ENCODE results near the gene IFIT1B.

Gene IFIT1B

DNA sequence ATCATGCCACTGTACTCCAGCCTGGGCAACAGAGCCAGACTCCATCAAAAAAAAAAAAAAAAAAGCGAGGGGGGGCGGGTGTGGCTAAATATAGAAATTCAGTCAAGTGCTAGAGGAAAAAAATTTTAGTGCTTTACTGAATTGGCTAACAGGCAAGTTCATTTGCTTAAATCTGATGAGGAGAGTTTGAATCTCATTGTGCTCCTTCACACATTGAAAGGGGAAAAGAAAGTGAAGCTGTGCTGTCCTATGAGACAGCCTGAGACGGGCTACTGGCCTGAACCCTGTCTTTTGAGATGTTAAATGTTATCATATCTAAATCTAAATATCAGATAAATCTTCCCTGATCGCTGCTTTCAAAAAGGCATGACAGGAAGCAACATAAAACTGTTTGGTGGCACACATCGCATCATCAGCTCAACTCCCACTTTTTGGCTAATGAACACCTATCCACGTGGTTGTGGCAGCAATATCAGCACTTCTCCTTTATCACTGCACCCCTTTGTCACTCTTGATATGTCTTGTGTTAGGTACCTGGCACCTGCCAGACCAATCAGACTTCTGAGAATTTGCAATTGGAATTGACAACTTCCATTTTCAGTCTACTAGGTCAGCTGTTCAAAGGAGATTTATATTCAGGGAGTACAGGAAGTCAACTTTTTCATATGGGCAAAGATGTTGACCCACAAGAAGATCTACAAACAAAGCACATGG is 14.0 kb upstream of the IFIT1B start:
- no peak for TF ChIP-seq GATA3 (IDR thresholded peaks at IDR 0.05; ENCODE audit: low read depth, low read length)
- no peak for TF ChIP-seq GATA2 (IDR thresholded peaks at IDR 0.05; ENCODE audit: low read depth, low read length)

DNA sequence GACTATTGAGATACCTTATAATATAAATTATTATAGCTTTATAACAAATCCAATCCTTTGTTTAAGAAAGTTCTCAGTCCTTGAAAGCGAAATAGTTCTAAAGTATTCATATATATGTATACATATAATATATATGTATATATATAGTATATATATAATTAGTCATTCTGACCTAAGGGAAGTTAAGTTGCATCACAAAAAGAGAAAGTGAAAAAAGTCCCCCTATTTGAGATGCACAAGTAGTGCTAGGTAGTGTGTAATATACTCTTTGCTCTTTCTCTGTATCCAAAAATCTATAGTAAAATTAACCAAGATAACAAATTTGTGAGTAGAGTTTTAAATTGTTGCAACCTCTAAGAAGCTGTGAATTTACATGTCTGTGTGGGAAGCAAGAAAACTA is 13.3 kb upstream of the IFIT1B start:
- TF ChIP-seq GATA3 (IDR thresholded peaks at IDR 0.05; ENCODE audit: low read depth, low read length) (no peak), GATA2 (IDR thresholded peaks at IDR 0.05; ENCODE audit: low read depth, low read length) (no peak)

DNA sequence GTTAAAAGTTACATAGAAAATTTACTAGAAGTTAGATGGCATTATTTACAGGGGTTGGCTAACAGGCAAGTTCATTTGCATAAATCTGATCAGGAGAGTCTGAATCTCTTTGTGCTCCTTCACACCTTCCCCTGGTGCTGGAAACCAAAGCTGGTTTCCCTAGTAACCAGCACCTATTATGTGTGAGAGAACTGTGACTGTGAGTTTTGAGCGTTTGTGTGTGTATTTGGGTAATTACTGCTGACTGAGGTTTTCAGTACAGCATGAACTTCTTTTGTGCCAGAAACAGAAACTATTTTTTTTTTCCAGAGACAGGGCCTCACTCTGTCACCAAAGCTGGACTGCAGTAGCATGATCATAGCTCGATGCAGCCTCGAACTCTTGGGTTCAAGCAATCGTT is 10.3 kb upstream of the IFIT1B start:
- TF ChIP-seq GATA3 (IDR thresholded peaks at IDR 0.05; ENCODE audit: low read depth, low read length) (no peak), GATA2 (IDR thresholded peaks at IDR 0.05; ENCODE audit: low read depth, low read length) (no peak)

DNA sequence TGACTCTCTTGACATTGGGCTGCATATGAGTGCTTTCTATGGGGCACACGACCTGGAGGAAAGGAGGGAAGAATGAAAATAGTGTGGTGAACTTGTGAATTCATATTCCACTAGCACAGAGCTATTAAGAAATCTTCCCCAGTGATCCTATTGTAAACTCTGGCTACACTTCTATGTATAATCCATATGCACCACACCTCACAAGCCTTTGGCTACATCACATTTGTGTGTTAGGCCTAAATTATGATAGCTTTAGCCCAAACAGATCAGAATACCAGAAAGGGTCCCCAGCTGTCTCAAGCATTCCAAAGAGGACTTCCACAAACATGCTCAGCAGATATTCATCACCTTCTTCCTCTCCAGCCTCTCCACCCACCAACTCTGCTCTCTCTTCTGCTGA is 9.7 kb upstream of the IFIT1B start:
- TF ChIP-seq GATA3 (IDR thresholded peaks at IDR 0.05; ENCODE audit: low read depth, low read length) (no peak), GATA2 (IDR thresholded peaks at IDR 0.05; ENCODE audit: low read depth, low read length) (no peak)

DNA sequence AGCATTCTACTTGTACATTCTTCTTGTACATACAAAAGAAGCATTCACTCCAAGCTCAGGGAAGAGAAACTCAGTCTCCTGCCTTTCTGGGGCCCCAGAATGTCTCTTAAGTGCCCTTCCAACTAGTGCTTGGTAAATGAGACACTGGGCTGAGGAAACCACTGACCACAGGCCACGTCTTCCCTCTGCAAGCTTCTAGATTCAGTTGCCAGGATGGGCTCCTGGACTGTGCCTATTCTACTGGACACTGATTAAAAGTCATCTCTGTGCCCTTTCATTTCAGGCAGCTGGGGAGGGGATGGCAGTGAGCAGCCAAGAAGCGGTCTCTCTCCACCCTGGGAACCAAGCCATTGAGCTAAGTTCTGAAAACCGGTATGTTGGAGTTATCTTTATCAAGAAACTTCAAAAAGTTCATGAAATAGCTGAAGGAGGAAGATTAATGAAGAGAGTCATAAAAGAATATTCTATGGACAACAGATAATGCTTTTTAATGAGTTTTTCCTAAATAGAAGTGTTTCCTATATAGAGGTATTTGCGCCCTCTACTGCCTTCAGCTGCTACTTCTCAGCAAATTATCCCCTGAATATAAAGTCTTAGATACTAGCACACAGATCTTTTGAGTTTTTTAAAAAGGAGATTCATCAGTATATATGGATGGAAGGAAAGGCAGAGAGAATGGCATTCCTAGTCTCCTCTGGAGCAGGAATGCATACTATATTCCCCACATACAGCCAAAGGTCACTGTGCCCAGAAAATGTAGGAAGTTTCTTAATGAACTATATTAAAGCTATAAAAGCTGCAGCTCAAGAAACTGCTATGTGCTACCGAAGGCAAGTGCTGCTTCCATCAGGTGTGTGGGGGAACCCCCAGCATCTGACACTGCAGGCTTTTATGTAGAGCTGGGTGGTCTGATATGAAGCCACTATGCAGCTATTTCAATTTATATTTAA is 8.4 kb upstream of the IFIT1B start:
- no peak for TF ChIP-seq GATA3 (IDR thresholded peaks at IDR 0.05; ENCODE audit: low read depth, low read length)

DNA sequence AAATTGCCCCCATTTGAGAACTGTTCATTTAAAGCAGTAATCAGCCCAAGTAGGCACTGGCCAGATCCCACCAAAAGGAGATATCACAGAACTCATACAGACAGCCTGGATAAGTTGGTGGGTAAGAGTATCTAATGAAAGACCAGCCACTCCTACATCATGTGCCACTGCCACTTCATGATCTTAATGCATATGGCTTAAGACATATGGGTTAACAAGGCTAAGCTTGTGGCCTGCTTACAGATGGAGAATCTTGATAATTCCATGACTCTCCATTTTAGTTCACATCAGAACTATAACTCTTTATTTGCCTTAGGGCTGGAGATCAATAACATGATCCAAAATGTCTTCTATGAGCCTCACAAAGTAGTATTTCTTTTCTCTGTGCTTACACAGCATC is 6.8 kb upstream of the IFIT1B start:
- TF ChIP-seq GATA3 (IDR thresholded peaks at IDR 0.05; ENCODE audit: low read depth, low read length): no peak
- no peak for TF ChIP-seq GATA2 (IDR thresholded peaks at IDR 0.05; ENCODE audit: low read depth, low read length)

DNA sequence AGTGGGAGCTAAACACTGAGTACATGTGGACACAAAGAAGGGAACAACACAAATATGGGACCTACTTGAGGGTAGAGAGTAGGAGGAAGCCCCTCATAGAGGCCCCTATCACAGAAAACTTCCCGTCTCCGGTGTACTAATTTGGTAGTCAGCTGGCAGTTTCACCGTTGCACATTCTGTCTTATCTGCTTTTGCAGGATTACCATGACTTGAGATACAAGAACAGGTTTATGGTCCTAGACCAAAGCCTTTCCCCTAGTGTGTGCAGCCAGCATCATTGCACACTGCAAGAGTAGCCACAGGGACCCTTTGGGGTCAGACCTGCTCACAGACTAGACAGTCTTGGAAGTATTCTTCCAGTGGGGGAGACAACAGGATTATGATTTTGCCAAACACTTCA is 5.9 kb upstream of the IFIT1B start:
- no peak for TF ChIP-seq GATA2 (IDR thresholded peaks at IDR 0.05; ENCODE audit: low read depth, low read length)
- no peak for TF ChIP-seq GATA3 (IDR thresholded peaks at IDR 0.05; ENCODE audit: low read depth, low read length)

DNA sequence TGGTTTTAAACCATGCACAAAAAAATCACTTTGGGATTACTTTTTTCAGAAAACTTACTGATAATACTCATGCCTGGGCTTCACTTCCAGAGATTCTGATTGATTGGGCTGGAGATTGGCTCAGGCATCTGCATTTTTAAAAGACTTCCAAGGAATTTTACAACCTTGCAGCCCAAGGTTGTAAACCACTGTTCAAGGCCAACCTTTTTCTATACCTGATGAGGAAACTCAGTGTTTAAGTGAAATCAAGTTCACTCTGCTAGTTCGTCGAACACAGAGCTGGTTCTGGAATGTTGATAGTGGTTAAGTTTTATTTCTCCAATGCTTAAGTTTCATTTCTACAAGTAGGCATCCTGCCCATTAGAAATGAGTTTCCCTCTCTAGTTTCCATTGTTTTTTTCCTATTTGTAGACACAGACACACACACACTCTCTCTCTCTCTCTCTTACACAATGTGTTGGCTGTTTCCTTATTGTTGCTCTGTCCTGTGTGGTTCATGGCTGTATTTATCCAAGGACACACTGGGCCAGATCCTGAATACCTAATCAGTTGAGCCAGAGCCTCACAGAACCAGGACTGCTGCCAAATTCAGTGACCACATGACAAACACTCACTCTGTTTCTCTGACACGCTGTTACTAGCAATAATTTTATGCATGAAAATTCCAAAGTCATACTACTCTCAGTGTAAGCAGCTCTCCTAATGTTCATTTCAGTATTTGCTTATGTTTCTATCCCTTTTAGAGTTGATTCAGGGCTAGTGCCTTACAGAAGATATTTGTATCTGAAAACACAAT is 3.7 kb upstream of the IFIT1B start:
- no peak for TF ChIP-seq GATA3 (IDR thresholded peaks at IDR 0.05; ENCODE audit: low read depth, low read length)
- TF ChIP-seq GATA2 (IDR thresholded peaks at IDR 0.05; ENCODE audit: low read depth, low read length): no peak

DNA sequence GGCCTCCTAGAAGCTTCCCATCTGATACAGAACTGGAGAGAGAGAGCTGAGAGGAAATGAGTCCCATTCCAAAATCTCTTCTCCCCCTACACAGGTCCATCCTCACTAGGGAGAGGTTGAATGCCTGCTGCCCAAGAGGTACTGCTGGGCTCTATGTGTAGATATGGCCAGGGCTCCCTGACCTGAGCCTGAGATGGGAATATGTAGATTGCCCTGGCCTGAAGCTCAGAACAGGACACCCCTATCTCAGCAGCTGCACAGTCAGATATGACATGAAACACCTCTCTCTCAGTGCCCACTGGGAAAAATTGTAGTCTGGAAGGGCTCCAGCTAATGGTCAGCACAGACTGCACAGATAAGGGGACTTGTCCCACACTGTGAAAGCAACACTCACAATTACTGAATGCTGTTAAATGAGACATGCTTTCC is 3.1 kb upstream of the IFIT1B start:
- TF ChIP-seq GATA2 (IDR thresholded peaks at IDR 0.05; ENCODE audit: low read depth, low read length): no peak; the same call in 1 of the 2 replicates
- no peak for TF ChIP-seq GATA3 (IDR thresholded peaks at IDR 0.05; ENCODE audit: low read depth, low read length)

DNA sequence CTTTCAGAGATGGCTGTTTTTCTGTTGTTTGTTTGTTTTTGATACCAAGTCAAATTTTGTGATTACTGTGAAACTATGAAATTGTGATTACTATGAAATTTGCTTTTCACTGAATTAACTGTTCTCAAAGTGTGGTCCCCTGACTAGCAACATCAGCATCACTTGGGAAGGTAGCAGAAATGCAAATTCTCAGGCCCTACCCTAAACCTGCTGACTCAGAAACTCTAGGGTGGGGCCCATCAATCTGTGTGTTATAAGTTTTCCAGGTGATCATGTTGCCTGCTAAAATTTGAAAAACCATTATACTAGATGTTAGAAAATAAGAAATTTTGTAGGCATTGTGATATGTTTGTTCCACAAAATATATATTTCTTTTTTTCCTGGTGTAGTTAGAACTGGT is 1.2 kb downstream of the IFIT1B start:
- no peak for TF ChIP-seq GATA3 (IDR thresholded peaks at IDR 0.05; ENCODE audit: low read depth, low read length)
- TF ChIP-seq GATA2 (IDR thresholded peaks at IDR 0.05; ENCODE audit: low read depth, low read length): no peak

DNA sequence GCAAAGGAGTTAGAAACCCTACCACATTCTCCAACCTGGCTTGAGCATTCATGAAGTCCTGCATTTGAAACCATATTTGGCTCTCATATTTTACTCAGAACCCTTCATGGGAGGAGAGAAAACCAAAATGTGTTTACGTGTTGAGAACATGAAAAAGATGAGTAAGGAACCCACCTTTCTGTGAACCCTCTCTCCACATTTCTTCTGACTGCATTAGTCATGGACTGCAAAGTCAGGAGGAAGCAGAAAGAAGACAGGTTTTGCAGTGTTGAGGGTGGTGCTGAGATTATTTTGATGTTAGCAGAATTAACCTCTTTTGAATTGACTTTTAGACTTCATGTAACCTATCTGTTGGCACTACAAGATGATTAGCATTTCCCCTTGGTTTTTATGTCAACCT is 4.9 kb downstream of the IFIT1B start:
- no peak for TF ChIP-seq GATA2 (IDR thresholded peaks at IDR 0.05; ENCODE audit: low read depth, low read length)
- no peak for TF ChIP-seq GATA3 (IDR thresholded peaks at IDR 0.05; ENCODE audit: low read depth, low read length)

DNA sequence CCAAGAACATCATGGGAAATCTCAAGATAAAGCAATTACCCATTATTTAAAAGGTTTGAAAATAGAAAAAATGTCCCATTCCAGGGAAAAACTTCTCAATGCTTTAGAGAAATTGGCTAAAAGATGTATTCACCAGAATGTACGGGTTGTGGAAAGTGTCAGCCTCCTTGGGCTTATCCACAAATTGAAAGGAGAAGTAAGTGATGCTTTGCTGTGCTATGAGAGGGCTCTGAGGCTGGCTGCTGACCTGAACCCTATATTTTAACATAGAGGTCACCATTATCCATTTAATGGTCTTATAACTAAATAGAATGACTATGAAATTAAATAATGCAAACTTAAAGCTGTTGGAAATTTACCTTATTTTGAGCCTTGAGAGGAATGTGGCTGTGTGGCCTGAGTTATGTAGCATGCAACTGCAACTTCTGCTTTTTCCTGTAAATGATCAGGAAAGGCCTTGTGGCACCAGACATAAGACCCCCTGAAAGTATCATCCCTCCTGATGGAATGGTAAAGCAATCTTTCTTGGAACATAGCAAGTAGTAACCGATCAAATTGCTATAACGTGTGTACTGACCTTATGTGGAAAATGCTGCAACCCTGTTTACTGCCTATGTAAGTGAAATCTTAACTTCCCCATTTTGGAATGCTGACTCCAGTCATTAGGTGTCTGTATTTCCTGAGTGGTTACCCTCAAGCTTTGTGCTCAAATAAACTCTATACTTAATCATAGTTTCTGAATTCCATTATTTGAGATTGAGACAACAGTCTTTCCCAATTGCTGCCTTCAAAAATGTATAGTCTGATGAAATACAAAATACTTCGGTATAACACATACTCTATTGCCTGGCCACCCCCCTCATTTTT is 6.9 kb downstream of the IFIT1B start:
- TF ChIP-seq GATA2 (IDR thresholded peaks at IDR 0.05; ENCODE audit: low read depth, low read length) (no peak), GATA3 (IDR thresholded peaks at IDR 0.05; ENCODE audit: low read depth, low read length) (no peak)

DNA sequence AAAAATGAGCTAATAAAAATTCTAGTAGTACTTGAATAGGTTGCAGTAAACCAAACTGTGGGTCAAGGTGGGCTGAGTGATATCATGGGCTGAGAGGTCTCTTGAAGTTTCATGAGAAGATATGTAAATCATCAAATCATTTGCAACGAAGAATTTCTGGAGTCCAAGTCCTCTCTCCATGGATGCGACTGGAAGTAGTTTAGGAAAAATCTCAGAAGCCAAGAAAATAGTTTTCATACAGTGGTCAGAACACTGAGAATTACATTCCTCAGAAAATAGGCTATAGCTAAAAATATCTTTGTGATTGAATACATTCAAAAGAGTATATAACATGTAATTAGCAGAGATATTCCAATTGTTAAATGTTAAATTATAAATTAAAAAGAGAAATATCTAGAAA is 10.9 kb downstream of the IFIT1B start:
- TF ChIP-seq GATA3 (IDR thresholded peaks at IDR 0.05; ENCODE audit: low read depth, low read length) (no peak), GATA2 (IDR thresholded peaks at IDR 0.05; ENCODE audit: low read depth, low read length) (no peak)

Data from SH-SY5Y (cell line).